GM18502 (cell line): ENCODE results near the gene PROKR2.

Source experiments
- ATAC-seq: cut with Tn5 transposase; IDR thresholded peaks from one replicate; pipeline ENCODE4 v1.9.1; 2021; ENCODE audit warnings: mild to moderate bottlenecking; ENCODE audit not compliant: unreplicated experiment, poor library complexity

The PROKR2 gene

GRCh38 chr20:5290596-5290995, 26.2 kb downstream of the PROKR2 start:
- no peak for ATAC-seq

GRCh38 chr20:5282561-5282960, 34.2 kb downstream of the PROKR2 start:
- no peak for ATAC-seq

GRCh38 chr20:5279661-5280060, 37.1 kb downstream of the PROKR2 start:
- ATAC-seq, result no peak

GRCh38 chr20:5272268-5272667, 44.5 kb downstream of the PROKR2 start:
- ATAC-seq, result no peak

GRCh38 chr20:5270603-5271002, 46.2 kb downstream of the PROKR2 start:
- ATAC-seq, result no peak

DNA sequence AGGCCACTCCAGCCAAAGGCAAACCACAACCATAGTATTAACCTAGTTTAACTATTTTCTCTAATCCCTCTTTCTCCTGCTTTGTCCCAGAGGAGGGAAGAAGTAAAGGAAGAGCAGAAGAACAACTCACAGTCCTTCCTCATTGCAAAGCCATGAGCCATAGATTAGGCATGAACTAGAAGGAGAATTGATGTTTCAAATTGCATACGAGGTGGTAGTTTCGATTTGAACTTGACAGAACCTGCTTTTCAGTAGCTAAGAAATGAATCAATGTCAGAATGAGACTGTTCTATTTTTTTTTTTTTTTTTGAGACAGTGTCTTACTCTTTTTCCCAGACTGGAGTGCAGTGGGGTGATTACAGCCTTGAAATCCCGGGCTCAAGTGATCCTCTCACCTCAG, 48.3 kb downstream of the PROKR2 start:
- no peak for ATAC-seq

DNA sequence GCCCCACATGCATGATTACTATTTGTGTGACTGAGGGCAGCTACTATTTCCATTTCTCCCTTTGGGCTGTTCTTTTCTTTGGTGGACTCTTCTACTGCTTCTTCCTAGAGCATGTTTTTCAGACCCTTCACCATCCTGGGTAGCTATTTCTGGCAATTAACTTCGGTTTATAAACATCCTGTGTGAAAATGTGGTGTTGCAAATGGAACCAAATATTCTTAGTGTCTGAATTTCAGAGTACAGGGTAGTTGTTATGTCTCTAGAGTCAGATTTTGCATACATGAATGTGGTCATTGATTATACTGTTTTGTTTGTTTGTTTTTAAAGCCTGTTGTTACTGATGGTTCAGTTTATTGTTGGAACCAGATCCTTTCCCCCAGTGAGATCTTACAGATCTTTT, 49.7 kb downstream of the PROKR2 start:
- no peak for ATAC-seq
